Measurements from ENCODE around the gene PITPNM1.
"Not testable (repeated sequence)": the region's sequence is repeated elsewhere in the genome, so short reads cannot be mapped to it uniquely, and the experiment has no call there.

PITPNM1 gene

GRCh38 chr11:67504950-67505581 lies at the start of gene PITPNM1:
TSS of gene PITPNM1 (minus strand) at chr11:67505363. CDS start at chr11:67504180, 1,183 bp downstream.
- DNase-seq = peak; percentile 79

- DNase-seq = not testable (repeated sequence)
These were observed 46.5 kb upstream of the PITPNM1 start for GRCh38 chr11:67551697-67552096.

- DNase-seq = no peak
These were observed 46.0 kb upstream of the PITPNM1 start for GRCh38 chr11:67551127-67551526.

- no peak for DNase-seq
These were observed 43.5 kb upstream of the PITPNM1 start for GRCh38 chr11:67548555-67549110.

GRCh38 chr11:67548112-67548511 lies 42.9 kb upstream of the PITPNM1 start:
- DNase-seq = not testable (repeated sequence)

GRCh38 chr11:67545280-67545679 lies 40.1 kb upstream of the PITPNM1 start:
- no peak for DNase-seq

- no peak for DNase-seq
These were observed 39.6 kb upstream of the PITPNM1 start for GRCh38 chr11:67544616-67545242.

- no peak for DNase-seq
These were observed 38.4 kb upstream of the PITPNM1 start for GRCh38 chr11:67543585-67543984.

- no peak for DNase-seq
These were observed 37.8 kb upstream of the PITPNM1 start for GRCh38 chr11:67542971-67543370.

- DNase-seq = no peak
These were observed 37.0 kb upstream of the PITPNM1 start for GRCh38 chr11:67542169-67542568.

- no peak for DNase-seq
These were observed 36.0 kb upstream of the PITPNM1 start for GRCh38 chr11:67541198-67541597.

GRCh38 chr11:67539550-67539949 lies 34.4 kb upstream of the PITPNM1 start:
- no peak for DNase-seq

- no peak for DNase-seq
These were observed 33.8 kb upstream of the PITPNM1 start for GRCh38 chr11:67538823-67539505.

- DNase-seq = no peak
These were observed 33.1 kb upstream of the PITPNM1 start for GRCh38 chr11:67538306-67538705.

- no peak for DNase-seq
These were observed 30.4 kb upstream of the PITPNM1 start for GRCh38 chr11:67535561-67535960.

- DNase-seq = no peak
These were observed 29.0 kb upstream of the PITPNM1 start for GRCh38 chr11:67534070-67534679.

- no peak for DNase-seq
These were observed 27.7 kb upstream of the PITPNM1 start for GRCh38 chr11:67532889-67533288.

- no peak for DNase-seq
These were observed 25.1 kb upstream of the PITPNM1 start for GRCh38 chr11:67530282-67530592.

- DNase-seq = no peak
These were observed 23.2 kb upstream of the PITPNM1 start for GRCh38 chr11:67528376-67528775.

GRCh38 chr11:67525275-67525976 lies 20.3 kb upstream of the PITPNM1 start:
- DNase-seq = no peak

- no peak for DNase-seq
These were observed 19.3 kb upstream of the PITPNM1 start for GRCh38 chr11:67524480-67524808.

GRCh38 chr11:67523556-67524479 lies 18.7 kb upstream of the PITPNM1 start:
- no peak for DNase-seq
